A549 treated with Hydrocortisone at 1 μM for 4 hours (cell line): ENCODE measurements around the gene RRP7A. TPM values are rescaled to one million over a fixed set of nuclear protein-coding genes. Genes with fewer than 3 reads are reported as not detected.

Experiments
- total RNA-seq: library from RNA; stranded (reverse); fragments of 200-300 nt; extraction: Qiagen RNA extraction; gene quantifications from 5 replicates; pipeline ENCODE4 v1.2.3, GENCODE V29; 2022

The RRP7A gene, protein sequence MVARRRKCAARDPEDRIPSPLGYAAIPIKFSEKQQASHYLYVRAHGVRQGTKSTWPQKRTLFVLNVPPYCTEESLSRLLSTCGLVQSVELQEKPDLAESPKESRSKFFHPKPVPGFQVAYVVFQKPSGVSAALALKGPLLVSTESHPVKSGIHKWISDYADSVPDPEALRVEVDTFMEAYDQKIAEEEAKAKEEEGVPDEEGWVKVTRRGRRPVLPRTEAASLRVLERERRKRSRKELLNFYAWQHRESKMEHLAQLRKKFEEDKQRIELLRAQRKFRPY
- 51.3 to 60.7 TPM (median 55.5 TPM) in 5 replicates for total RNA-seq

DNA sequence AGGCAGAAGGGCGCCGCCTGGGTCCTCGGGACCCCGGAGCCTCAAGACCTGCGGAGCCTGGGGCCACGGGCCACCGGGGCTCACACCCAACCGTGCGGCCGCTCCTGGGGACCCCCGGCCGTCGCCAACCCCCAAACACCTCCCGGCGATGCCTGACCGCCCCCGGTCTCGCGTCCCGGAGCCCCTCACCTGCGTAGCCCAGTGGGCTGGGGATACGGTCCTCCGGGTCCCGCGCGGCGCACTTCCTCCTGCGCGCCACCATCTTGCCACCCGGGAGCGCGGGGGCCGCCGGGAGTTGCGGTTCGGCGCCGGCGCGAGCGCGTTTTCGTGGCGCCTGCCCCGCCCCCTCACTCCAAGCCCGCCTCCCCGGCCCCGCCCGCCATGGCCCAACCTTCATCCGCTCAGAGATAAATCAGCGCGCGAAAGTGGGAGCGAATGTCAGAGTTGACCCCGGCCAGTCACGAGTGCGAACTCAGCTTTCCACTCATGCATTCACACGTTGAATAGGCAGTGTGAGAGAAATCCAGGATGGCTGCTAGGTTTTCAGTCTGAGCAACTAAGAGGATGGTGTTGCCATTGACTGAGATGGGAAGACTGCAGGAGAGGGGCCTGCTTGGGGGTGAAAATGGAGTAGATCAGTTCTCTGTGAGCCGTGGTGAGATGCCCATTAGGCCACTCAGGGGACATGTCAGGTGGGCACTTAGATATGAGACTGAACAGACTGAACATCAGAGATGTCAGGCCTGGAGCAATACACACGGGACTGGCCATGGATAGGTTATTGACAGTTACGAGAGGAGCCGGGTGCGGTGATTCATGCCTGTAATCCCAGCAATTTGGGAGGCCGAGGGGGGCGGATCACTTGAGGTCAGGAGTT is at the start of gene RRP7A:
Gene RRP7A, minus strand, starts transcription at position 272 of the 877 bp plus-strand sequence. Its CDS starts 10 bp downstream, at position 262.

DNA sequence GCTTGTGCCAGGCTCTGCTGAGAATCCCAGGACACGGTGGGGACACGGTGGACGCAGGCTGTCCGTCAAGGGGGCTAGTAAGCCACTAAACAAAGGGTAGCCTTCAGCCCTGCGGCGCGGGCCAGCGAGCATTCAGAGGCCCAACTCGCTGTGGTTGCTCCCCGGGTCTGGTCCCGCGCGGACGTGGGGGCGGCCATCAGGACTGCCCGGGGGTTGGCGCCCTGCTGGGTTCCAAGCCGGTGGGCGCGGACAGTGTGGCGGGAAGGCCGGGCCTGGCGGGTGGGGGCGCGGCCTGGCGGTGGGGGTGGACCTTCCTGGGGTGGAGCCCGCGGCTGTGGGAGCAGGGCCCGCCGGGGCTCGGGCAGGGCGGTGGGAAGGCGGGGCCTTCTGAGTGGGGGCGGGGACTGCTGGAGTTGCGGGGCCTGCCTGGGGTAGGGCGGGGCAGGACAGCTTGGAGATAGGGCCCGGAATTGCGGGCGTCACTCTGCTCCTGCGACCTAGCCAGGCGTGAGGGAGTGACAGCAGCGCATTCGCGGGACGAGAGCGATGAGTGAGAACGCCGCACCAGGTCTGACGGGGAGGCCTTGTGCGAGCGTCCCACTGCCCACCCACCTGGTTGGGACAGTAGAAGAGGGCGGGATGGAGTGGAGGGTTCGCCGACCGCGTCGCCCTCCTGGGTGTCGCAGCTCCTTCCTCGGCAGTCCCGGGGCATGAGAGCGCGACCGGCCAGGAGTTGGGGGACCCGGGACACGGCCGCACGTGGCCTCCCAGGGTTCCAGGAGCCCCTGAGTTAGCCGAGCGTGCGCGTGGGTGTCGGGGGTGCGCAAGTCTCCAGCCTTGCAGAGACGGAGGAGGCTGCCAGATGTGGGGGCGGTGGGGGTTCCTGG is 34.1 kb upstream of the RRP7A start, which contains the start of gene SERHL2:
Gene SERHL2, plus strand, starts transcription at position 482 of the 887 bp plus-strand sequence. Its CDS starts 65 bp downstream, at position 547.

Other genes starting within 250 kb of the RRP7A start
- 10.2 to 18.4 TPM (median 12.4 TPM) in 5 replicates for gene TCF20, start 249.1 kb downstream of the RRP7A start, total RNA-seq
- gene NFAM1, start 87.4 kb downstream of the RRP7A start, total RNA-seq = 0.01 TPM in 1 of 5 replicates, not detected in the others
- gene SERHL2, start 34.2 kb upstream of the RRP7A start, total RNA-seq = 0.18 to 0.50 TPM (median 0.24 TPM) in 4 of 5 replicates, not detected in the other
- gene POLDIP3, start 95.1 kb upstream of the RRP7A start, total RNA-seq = 38.0 to 42.2 TPM (median 40.7 TPM) in 5 replicates
- not detected in 5 replicates for gene ATP5MGL, start 120.8 kb upstream of the RRP7A start, total RNA-seq
- gene CYB5R3, start 129.6 kb upstream of the RRP7A start, total RNA-seq = 98.2 to 129 TPM (median 119 TPM) in 5 replicates
- gene A4GALT, start 201.1 kb upstream of the RRP7A start, total RNA-seq = 18.1 to 27.6 TPM (median 23.4 TPM) in 5 replicates